Mucosa of stomach (tissue), 1 donor: ENCODE results near the gene ZFP92.

Source experiments
- H3K27me3 ChIP-seq: one replicate; pipeline ENCODE4 v1.7.0; 2013; ENCODE audit warnings: mild to moderate bottlenecking, low read length; ENCODE audit not compliant: control insufficient read depth, insufficient read depth
- H3K36me3 ChIP-seq: one replicate; pipeline ENCODE4 v1.7.0; 2013; ENCODE audit warnings: low read length; ENCODE audit not compliant: control insufficient read depth, insufficient read depth
- H3K4me1 ChIP-seq: one replicate; pipeline ENCODE4 v1.7.0; 2013; ENCODE audit warnings: mild to moderate bottlenecking, low read length; ENCODE audit not compliant: control insufficient read depth, insufficient read depth
- H3K4me3 ChIP-seq: one replicate; pipeline ENCODE4 v1.7.0; 2013; ENCODE audit warnings: low read length
- H3K9ac ChIP-seq: one replicate; pipeline ENCODE4 v1.7.0; 2013; ENCODE audit warnings: mild to moderate bottlenecking, low read length, moderate library complexity
- H3K9me3 ChIP-seq: one replicate; pipeline ENCODE4 v1.7.0; 2013; ENCODE audit warnings: mild to moderate bottlenecking, low read length, moderate library complexity; ENCODE audit not compliant: control insufficient read depth
- donor health status: Pancreatic carcinoma.

The ZFP92 gene

DNA sequence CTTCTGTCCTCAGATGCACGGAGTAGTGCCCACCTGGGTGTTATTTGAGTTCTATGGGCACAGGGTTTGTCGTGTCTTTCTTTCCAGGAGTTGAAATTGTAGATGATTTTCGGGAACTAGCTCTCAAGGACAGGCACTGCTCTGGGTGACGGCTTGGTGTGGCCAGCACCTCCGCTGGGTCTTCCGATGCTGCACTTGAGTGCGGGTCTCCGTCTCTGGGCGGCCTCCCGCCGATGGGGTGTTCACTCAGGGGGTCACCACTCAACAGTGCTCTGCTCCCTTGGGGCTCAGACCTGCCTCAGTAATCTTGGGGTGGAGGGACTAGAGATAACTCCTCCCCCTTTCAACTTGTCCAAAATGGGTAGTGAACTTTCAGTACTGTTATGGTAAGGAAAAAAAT, 2.5 kb downstream of the ZFP92 start:
- H3K27me3 ChIP-seq, result peaks cover 7% of the 10 kb centered on the region
- H3K9ac ChIP-seq, result no peak overlapping the region
- no peaks in the 10 kb centered on the region for H3K9me3 ChIP-seq
- H3K4me1 ChIP-seq, result no peaks in the 10 kb centered on the region
- H3K4me3 ChIP-seq, result no peak overlapping the region
- no peaks in the 10 kb centered on the region for H3K36me3 ChIP-seq

GRCh38 chrX:153414856-153415510, 3.7 kb downstream of the ZFP92 start:
- no peaks in the 10 kb centered on the region for H3K36me3 ChIP-seq
- H3K27me3 ChIP-seq, result peaks cover 7% of the 10 kb centered on the region
- no peak overlapping the region for H3K9ac ChIP-seq
- H3K4me3 ChIP-seq, result no peak overlapping the region
- H3K9me3 ChIP-seq, result no peaks in the 10 kb centered on the region
- no peaks in the 10 kb centered on the region for H3K4me1 ChIP-seq

DNA sequence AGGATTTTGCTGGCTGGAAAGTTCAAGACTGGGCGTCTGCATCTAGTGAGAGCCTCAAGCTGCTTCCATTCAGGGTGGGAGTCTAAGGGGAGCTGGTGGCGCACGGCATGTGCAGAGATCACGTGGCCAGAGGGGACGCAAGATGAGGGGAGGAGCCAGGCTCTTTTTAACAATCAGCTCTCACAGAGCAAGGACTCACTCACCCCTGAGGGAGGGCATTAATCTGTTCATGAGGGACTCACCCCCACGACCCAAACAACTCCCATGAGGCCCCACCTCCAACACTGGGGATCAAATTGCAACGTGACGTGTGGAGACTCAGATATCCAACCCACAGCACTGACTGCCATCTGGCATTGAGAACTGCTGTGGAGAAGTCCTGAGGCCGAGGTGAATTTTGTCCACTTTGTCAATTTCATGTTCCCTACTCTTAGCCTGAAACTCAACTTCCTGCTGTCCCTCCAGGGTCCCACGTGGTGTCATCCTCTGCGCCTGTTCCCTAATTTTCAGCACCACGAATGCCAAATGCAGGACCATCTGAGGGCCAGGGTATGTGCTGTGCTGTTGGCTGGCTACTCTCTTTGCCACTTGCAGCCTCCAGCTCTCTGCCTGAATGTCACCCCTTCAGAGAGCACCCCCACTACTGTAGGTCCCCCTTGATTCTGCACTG, 5.6 kb downstream of the ZFP92 start:
- H3K27me3 ChIP-seq, result peaks cover 5% of the 10 kb centered on the region
- no peaks in the 10 kb centered on the region for H3K4me1 ChIP-seq
- no peak overlapping the region for H3K4me3 ChIP-seq
- H3K9me3 ChIP-seq, result no peaks in the 10 kb centered on the region
- no peaks in the 10 kb centered on the region for H3K36me3 ChIP-seq
- no peak overlapping the region for H3K9ac ChIP-seq

- Histone ChIP-seq H3K9ac (no peak overlapping the region), H3K4me1 (no peaks in the 10 kb centered on the region), H3K36me3 (no peaks in the 10 kb centered on the region), H3K27me3 (no peaks in the 10 kb centered on the region), H3K9me3 (no peaks in the 10 kb centered on the region), H3K4me3 (no peak overlapping the region)
Measured at GRCh38 chrX:153417637-153418036, 6.4 kb downstream of the ZFP92 start.

DNA sequence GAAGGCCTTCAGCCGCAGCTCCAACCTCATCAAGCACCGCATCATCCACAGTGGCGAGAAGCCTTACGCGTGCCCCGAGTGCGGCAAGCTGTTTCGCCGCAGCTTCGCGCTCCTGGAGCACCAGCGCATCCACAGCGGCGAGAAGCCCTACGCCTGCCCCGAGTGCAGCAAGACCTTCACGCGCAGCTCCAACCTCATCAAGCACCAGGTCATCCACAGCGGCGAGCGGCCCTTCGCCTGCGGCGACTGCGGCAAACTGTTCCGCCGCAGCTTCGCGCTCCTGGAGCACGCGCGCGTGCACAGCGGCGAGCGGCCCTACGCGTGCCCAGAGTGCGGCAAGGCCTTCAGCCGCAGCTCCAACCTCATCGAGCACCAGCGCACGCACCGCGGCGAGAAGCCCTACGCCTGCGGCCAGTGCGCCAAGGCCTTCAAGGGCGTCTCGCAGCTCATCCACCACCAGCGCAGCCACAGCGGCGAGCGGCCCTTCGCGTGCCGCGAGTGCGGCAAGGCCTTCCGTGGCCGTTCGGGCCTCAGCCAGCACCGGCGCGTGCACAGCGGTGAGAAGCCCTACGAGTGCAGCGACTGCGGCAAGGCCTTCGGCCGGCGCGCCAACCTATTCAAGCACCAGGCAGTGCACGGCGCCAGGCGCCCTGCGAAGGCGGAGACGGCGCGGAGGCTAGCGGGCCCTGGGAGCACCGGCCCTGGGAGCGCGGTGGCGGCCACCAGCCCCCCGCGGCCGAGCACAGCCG, 9.8 kb downstream of the ZFP92 start:
- Histone ChIP-seq H3K9me3 (no peaks in the 10 kb centered on the region), H3K9ac (no peak overlapping the region), H3K27me3 (no peaks in the 10 kb centered on the region), H3K4me1 (no peaks in the 10 kb centered on the region), H3K36me3 (no peaks in the 10 kb centered on the region), H3K4me3 (no peak overlapping the region)

DNA sequence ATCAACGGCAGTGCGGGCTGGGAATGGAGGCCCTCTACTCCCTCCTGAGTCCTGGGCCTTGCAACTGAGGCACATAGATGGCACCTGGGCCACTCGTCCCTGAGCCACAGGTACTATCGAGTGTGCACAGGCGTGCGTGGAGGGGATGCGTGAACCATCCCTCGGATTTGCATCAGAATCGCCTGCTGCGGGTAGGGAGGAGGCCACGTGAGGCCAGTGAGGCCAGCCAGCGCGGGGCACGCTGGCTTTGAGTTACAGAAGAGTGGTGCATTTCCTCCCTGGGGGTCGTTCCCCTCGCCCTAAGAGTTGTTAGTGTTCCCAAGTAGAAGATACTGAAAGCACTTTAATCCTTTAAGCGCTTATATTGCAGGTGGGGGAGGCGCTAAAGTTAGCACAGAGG, 10.6 kb downstream of the ZFP92 start:
- Histone ChIP-seq H3K36me3 (no peaks in the 10 kb centered on the region), H3K4me1 (no peaks in the 10 kb centered on the region)

DNA sequence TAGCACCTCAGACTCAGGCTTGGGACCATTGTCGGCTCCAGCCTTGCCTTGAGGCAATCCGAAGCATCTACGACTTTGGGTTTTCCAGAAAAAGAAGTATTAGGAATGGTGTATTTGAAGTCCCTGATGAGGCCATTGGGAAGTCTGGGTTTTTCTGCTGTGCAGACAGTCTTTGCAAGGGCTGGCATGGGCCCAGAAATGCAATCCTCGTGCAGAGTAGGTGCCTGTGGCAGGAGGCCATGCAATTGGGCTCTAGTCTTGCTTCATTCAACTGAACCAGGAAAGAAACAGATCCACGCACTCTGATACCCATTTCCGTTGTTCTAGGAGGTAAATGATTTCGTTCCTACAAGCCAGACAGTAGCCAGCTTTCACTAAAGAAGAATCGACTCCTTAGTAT, 12.4 kb downstream of the ZFP92 start:
- Histone ChIP-seq H3K4me1 (no peaks in the 10 kb centered on the region), H3K27me3 (no peaks in the 10 kb centered on the region), H3K36me3 (no peaks in the 10 kb centered on the region), H3K9me3 (no peaks in the 10 kb centered on the region), H3K9ac (no peak overlapping the region), H3K4me3 (no peak overlapping the region)

More for the DNA sequence above, 10.6 kb downstream of the ZFP92 start:
- Histone ChIP-seq H3K9me3 (no peaks in the 10 kb centered on the region), H3K9ac (no peak overlapping the region), H3K4me3 (no peak overlapping the region), H3K27me3 (no peaks in the 10 kb centered on the region)

GRCh38 chrX:153426204-153426603, 14.9 kb downstream of the ZFP92 start:
- no peaks in the 10 kb centered on the region for H3K27me3 ChIP-seq
- H3K4me1 ChIP-seq, result no peaks in the 10 kb centered on the region
- no peaks in the 10 kb centered on the region for H3K9me3 ChIP-seq
- H3K4me3 ChIP-seq, result no peak overlapping the region
- H3K36me3 ChIP-seq, result no peaks in the 10 kb centered on the region
- no peak overlapping the region for H3K9ac ChIP-seq

GRCh38 chrX:153430796-153431195, 19.5 kb downstream of the ZFP92 start:
- H3K9ac ChIP-seq, result no peak overlapping the region
- H3K9me3 ChIP-seq, result no peaks in the 10 kb centered on the region
- H3K4me1 ChIP-seq, result no peaks in the 10 kb centered on the region
- H3K27me3 ChIP-seq, result no peaks in the 10 kb centered on the region
- no peak overlapping the region for H3K4me3 ChIP-seq
- no peaks in the 10 kb centered on the region for H3K36me3 ChIP-seq

DNA sequence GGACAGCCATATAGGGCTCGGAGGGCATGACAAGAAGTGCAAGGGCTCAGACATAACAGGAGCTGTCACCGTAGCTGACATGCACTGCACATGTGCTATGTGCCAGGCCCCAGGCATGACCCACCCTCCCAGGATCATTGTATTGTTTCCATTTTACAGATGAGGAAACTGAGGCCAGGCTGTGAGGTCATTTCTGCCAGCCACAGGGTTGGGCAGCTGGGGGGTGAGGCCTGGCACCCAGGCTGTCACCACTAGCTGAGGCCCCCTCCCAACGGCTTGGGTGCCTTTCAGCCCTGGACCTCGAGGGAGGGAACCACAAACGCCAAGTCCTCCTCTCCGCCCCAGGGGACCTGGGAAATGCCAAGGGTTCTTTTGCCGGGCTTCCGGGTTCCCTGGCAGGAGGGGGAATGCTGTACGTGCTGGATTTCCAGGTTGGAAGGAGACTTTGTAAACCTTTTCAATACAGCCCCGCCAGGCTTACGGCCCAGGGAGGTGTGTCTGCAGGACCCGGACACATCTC, 21.9 kb downstream of the ZFP92 start:
- H3K36me3 ChIP-seq, result no peaks in the 10 kb centered on the region
- H3K4me1 ChIP-seq, result no peaks in the 10 kb centered on the region
- no peaks in the 10 kb centered on the region for H3K27me3 ChIP-seq
- no peaks in the 10 kb centered on the region for H3K9me3 ChIP-seq
- H3K4me3 ChIP-seq, result no peak overlapping the region
- no peak overlapping the region for H3K9ac ChIP-seq

- Histone ChIP-seq H3K9me3 (no peaks in the 10 kb centered on the region), H3K36me3 (no peaks in the 10 kb centered on the region), H3K4me1 (no peaks in the 10 kb centered on the region), H3K4me3 (no peak overlapping the region), H3K9ac (no peak overlapping the region), H3K27me3 (no peaks in the 10 kb centered on the region)
Measured at GRCh38 chrX:153433781-153434285, 22.6 kb downstream of the ZFP92 start.

- H3K9me3 ChIP-seq, result no peaks in the 10 kb centered on the region
- no peak overlapping the region for H3K4me3 ChIP-seq
- no peaks in the 10 kb centered on the region for H3K4me1 ChIP-seq
- H3K27me3 ChIP-seq, result no peaks in the 10 kb centered on the region
- H3K36me3 ChIP-seq, result no peaks in the 10 kb centered on the region
- H3K9ac ChIP-seq, result no peak overlapping the region
Measured at GRCh38 chrX:153434801-153435200, 23.5 kb downstream of the ZFP92 start.
